ENCODE data around the gene TARS3.

- TF ChIP-seq CTCF (IDR thresholded peaks at IDR 0.05), result no peak
- no peak for TF ChIP-seq POLR2AphosphoS5 (IDR thresholded peaks at IDR 0.05; ENCODE audit: low read depth, low read length)
Observed at GRCh38 chr15:101618851-101619614, 105.2 kb downstream of the TARS3 start.

All from Panc1 (cell line).